CD4-positive, alpha-beta T cell treated with Interleukin-15 for 4 hours (primary cell): ENCODE measurements around the gene TUBGCP3.

Experiments used
- DNase-seq: peaks from one replicate; pipeline ENCODE4 v3.0.0-alpha.2; 2020; ENCODE audit warnings: low spot score

TUBGCP3 gene

GRCh38 chr13:112477070-112477619 lies 110.8 kb downstream of the TUBGCP3 start:
- no peak for DNase-seq

GRCh38 chr13:112475889-112476288 lies 112.1 kb downstream of the TUBGCP3 start:
- DNase-seq: no peak

- no peak for DNase-seq
Measured at GRCh38 chr13:112474869-112475268, 113.1 kb downstream of the TUBGCP3 start.

GRCh38 chr13:112473818-112474217 lies 114.1 kb downstream of the TUBGCP3 start:
- DNase-seq: no peak

- no peak for DNase-seq
Measured at GRCh38 chr13:112469071-112469745, 118.7 kb downstream of the TUBGCP3 start.

- DNase-seq: no peak
Measured at GRCh38 chr13:112468069-112468468, 119.9 kb downstream of the TUBGCP3 start.

GRCh38 chr13:112467236-112467635 lies 120.7 kb downstream of the TUBGCP3 start:
- no peak for DNase-seq

- DNase-seq: no peak
Measured at GRCh38 chr13:112466132-112467058, 121.6 kb downstream of the TUBGCP3 start.

GRCh38 chr13:112465251-112466131 lies 122.5 kb downstream of the TUBGCP3 start:
- no peak for DNase-seq

- no peak for DNase-seq
Measured at GRCh38 chr13:112464720-112465119, 123.2 kb downstream of the TUBGCP3 start.

- DNase-seq: no peak
Measured at GRCh38 chr13:112462408-112462807, 125.5 kb downstream of the TUBGCP3 start.

- no peak for DNase-seq
Measured at GRCh38 chr13:112457485-112457884, 130.5 kb downstream of the TUBGCP3 start.

- DNase-seq: no peak
Measured at GRCh38 chr13:112457081-112457480, 130.9 kb downstream of the TUBGCP3 start.

- no peak for DNase-seq
Measured at GRCh38 chr13:112456138-112457056, 131.6 kb downstream of the TUBGCP3 start.

- no peak for DNase-seq
Measured at GRCh38 chr13:112455476-112456059, 132.4 kb downstream of the TUBGCP3 start.

GRCh38 chr13:112454648-112455334 lies 133.2 kb downstream of the TUBGCP3 start:
- DNase-seq: no peak

GRCh38 chr13:112453874-112454647 lies 133.9 kb downstream of the TUBGCP3 start:
- no peak for DNase-seq

- no peak for DNase-seq
Measured at GRCh38 chr13:112453207-112453829, 134.6 kb downstream of the TUBGCP3 start.
